Suprapubic skin (tissue), 4 donors: Measurements from ENCODE around the gene GPR75. TPM values are rescaled to one million over a fixed set of nuclear protein-coding genes. Genes with fewer than 3 reads are reported as not detected.

ENCODE experiments used
- DNase-seq, 2 donors: peaks; one replicate each; pipeline ENCODE4 v3.0.0-alpha.2; 2019; ENCODE audit warnings: low spot score in 2 of 2
- H3K27ac ChIP-seq: fragments of 200-600 bp; sonication (generic); one replicate; pipeline ENCODE4 v1.5.1; 2019
- H3K27me3 ChIP-seq: fragments of 200-600 bp; sonication (generic); one replicate; pipeline ENCODE4 v1.5.1; 2019
- H3K36me3 ChIP-seq: fragments of 200-600 bp; sonication (generic); one replicate; pipeline ENCODE4 v1.5.1; 2019
- H3K4me1 ChIP-seq: fragments of 200-600 bp; sonication (generic); one replicate; pipeline ENCODE4 v1.5.1; 2019
- H3K4me3 ChIP-seq: fragments of 200-600 bp; sonication (generic); one replicate; pipeline ENCODE4 v1.5.1; 2019; ENCODE audit warnings: mild to moderate bottlenecking
- H3K9me3 ChIP-seq: fragments of 200-600 bp; sonication (generic); one replicate; pipeline ENCODE4 v1.5.1; 2019
- CTCF ChIP-seq, 2 donors: fragments of 200-600 bp in 1 of 2; fragments of 450-650 bp in 1 of 2; sonication (generic) in 1 of 2; IDR thresholded peaks; one replicate each; pipeline ENCODE4 v1.5.1; 2016 to 2019; ENCODE audit warnings: antibody characterized with exemption in 2 of 2, mild to moderate bottlenecking in 1 of 2, moderate library complexity in 1 of 2
- EP300 ChIP-seq: sonication (generic); formaldehyde crosslinking; IDR thresholded peaks from one replicate; pipeline ENCODE4 v1.6.1; 2017; ENCODE audit warnings: antibody characterized with exemption
- POLR2A ChIP-seq, 2 donors: fragments of 450-650 bp; IDR thresholded peaks; one replicate each; pipeline ENCODE4 v1.6.1; 2017; ENCODE audit warnings: antibody characterized with exemption in 2 of 2, mild to moderate bottlenecking in 2 of 2, moderate library complexity in 2 of 2
- POLR2AphosphoS5 ChIP-seq, 3 donors: sonication (generic); formaldehyde crosslinking; IDR thresholded peaks; one replicate each; pipeline ENCODE4 v1.6.1; 2017; ENCODE audit warnings: antibody characterized with exemption in 3 of 3
- WGBS: methylation state at CpG from one replicate; pipeline ENCODE4 v1.1.5; 2018; 5-methylcytosine and 5-hydroxymethylcytosine counted together
- total RNA-seq, 4 donors: library from RNA; depleted of rRNA; stranded (reverse); fragments of >200 nt; gene quantifications; one replicate each; pipeline ENCODE4 v1.1.0, GENCODE V29; 2016

Gene GPR75
- total RNA-seq, 4 donors from 2014 or later: 4.5 to 6.7 (median 5.0) TPM

- TF ChIP-seq CTCF (IDR thresholded peaks at IDR 0.05) (no peak), EP300 (no peak)
- Histone ChIP-seq H3K4me1 (no peaks in the 10 kb centered on the region), H3K27me3 (no peaks in the 10 kb centered on the region), H3K4me3 (no peak overlapping the region), H3K9me3 (no peaks in the 10 kb centered on the region), H3K27ac (no peak overlapping the region), H3K36me3 (peaks cover 86% of the 10 kb centered on the region)
- DNase-seq: no peak
- 81% methylated on average over 3 of the region's 3 CpGs for WGBS
Measured at GRCh38 chr2:53880756-53881155, 21.0 kb upstream of the GPR75 start.

- H3K4me3 ChIP-seq: no peak overlapping the region
- no peaks in the 10 kb centered on the region for H3K4me1 ChIP-seq
- H3K27me3 ChIP-seq: no peaks in the 10 kb centered on the region
- DNase-seq: no peak
- H3K27ac ChIP-seq: no peak overlapping the region
- peaks cover 82% of the 10 kb centered on the region for H3K36me3 ChIP-seq
- no peaks in the 10 kb centered on the region for H3K9me3 ChIP-seq
- WGBS: 92% methylated on average over 2 of the region's 2 CpGs
- TF ChIP-seq EP300 (no peak), POLR2AphosphoS5 (IDR thresholded peaks at IDR 0.05) (no peak), POLR2A (IDR thresholded peaks at IDR 0.05) (no peak)
Measured at GRCh38 chr2:53877556-53877955, 17.8 kb upstream of the GPR75 start.

GRCh38 chr2:53877112-53877511 lies 17.3 kb upstream of the GPR75 start:
- 50% methylated on average over 1 of the region's 1 CpG for WGBS
- Histone ChIP-seq H3K4me1 (no peaks in the 10 kb centered on the region), H3K4me3 (no peak overlapping the region), H3K36me3 (peaks cover 77% of the 10 kb centered on the region), H3K27ac (no peak overlapping the region), H3K9me3 (no peaks in the 10 kb centered on the region), H3K27me3 (no peaks in the 10 kb centered on the region)
- no peak for DNase-seq
- no peak for TF ChIP-seq POLR2A (IDR thresholded peaks at IDR 0.05)
- no peak for TF ChIP-seq POLR2AphosphoS5 (IDR thresholded peaks at IDR 0.05)
- TF ChIP-seq CTCF (IDR thresholded peaks at IDR 0.05): no peak
- TF ChIP-seq EP300: no peak

GRCh38 chr2:53874401-53874950 lies 14.7 kb upstream of the GPR75 start:
- no peaks in the 10 kb centered on the region for H3K27me3 ChIP-seq
- DNase-seq: no peak
- no peaks in the 10 kb centered on the region for H3K4me1 ChIP-seq
- H3K9me3 ChIP-seq: no peaks in the 10 kb centered on the region
- no peak overlapping the region for H3K27ac ChIP-seq
- TF ChIP-seq CTCF (IDR thresholded peaks at IDR 0.05): no peak
- TF ChIP-seq EP300: no peak
- TF ChIP-seq POLR2A (IDR thresholded peaks at IDR 0.05): no peak
- no peak for TF ChIP-seq POLR2AphosphoS5 (IDR thresholded peaks at IDR 0.05)
- WGBS: 92% methylated on average over 7 of the region's 7 CpGs
- H3K36me3 ChIP-seq: peaks cover 74% of the 10 kb centered on the region
- no peak overlapping the region for H3K4me3 ChIP-seq

- H3K27ac ChIP-seq: no peak overlapping the region
- peaks cover 4% of the 10 kb centered on the region for H3K4me1 ChIP-seq
- TF ChIP-seq POLR2A (IDR thresholded peaks at IDR 0.05) (no peak), EP300 (no peak), CTCF (IDR thresholded peaks at IDR 0.05) (no peak), POLR2AphosphoS5 (IDR thresholded peaks at IDR 0.05) (no peak)
- WGBS: 96% methylated on average over 2 of the region's 2 CpGs
- H3K36me3 ChIP-seq: peaks cover 68% of the 10 kb centered on the region
- no peak for DNase-seq
- H3K9me3 ChIP-seq: no peaks in the 10 kb centered on the region
- no peaks in the 10 kb centered on the region for H3K27me3 ChIP-seq
- H3K4me3 ChIP-seq: no peak overlapping the region
Measured at GRCh38 chr2:53867773-53868172, 8.0 kb upstream of the GPR75 start.

- Histone ChIP-seq H3K4me1 (peaks cover 4% of the 10 kb centered on the region), H3K9me3 (no peaks in the 10 kb centered on the region), H3K36me3 (peaks cover 68% of the 10 kb centered on the region), H3K4me3 (no peak overlapping the region), H3K27ac (no peak overlapping the region), H3K27me3 (no peaks in the 10 kb centered on the region)
- WGBS: 93% methylated on average over 5 of the region's 5 CpGs
- no peak for TF ChIP-seq CTCF (IDR thresholded peaks at IDR 0.05)
- TF ChIP-seq EP300: no peak
- TF ChIP-seq POLR2AphosphoS5 (IDR thresholded peaks at IDR 0.05): no peak
- TF ChIP-seq POLR2A (IDR thresholded peaks at IDR 0.05): no peak
- no peak for DNase-seq
Measured at GRCh38 chr2:53867169-53867568, 7.4 kb upstream of the GPR75 start.
